GM18870 (cell line): ENCODE measurements around the gene EXO5.
"Not testable (repeated sequence)": the region's sequence is repeated elsewhere in the genome, so short reads cannot be mapped to it uniquely, and the experiment has no call there.

Source experiments
- ATAC-seq: cut with Tn5 transposase; IDR thresholded peaks from one replicate; pipeline ENCODE4 v1.9.1; 2021; ENCODE audit warnings: moderate library complexity; ENCODE audit not compliant: unreplicated experiment

The EXO5 gene, protein sequence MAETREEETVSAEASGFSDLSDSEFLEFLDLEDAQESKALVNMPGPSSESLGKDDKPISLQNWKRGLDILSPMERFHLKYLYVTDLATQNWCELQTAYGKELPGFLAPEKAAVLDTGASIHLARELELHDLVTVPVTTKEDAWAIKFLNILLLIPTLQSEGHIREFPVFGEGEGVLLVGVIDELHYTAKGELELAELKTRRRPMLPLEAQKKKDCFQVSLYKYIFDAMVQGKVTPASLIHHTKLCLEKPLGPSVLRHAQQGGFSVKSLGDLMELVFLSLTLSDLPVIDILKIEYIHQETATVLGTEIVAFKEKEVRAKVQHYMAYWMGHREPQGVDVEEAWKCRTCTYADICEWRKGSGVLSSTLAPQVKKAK

DNA sequence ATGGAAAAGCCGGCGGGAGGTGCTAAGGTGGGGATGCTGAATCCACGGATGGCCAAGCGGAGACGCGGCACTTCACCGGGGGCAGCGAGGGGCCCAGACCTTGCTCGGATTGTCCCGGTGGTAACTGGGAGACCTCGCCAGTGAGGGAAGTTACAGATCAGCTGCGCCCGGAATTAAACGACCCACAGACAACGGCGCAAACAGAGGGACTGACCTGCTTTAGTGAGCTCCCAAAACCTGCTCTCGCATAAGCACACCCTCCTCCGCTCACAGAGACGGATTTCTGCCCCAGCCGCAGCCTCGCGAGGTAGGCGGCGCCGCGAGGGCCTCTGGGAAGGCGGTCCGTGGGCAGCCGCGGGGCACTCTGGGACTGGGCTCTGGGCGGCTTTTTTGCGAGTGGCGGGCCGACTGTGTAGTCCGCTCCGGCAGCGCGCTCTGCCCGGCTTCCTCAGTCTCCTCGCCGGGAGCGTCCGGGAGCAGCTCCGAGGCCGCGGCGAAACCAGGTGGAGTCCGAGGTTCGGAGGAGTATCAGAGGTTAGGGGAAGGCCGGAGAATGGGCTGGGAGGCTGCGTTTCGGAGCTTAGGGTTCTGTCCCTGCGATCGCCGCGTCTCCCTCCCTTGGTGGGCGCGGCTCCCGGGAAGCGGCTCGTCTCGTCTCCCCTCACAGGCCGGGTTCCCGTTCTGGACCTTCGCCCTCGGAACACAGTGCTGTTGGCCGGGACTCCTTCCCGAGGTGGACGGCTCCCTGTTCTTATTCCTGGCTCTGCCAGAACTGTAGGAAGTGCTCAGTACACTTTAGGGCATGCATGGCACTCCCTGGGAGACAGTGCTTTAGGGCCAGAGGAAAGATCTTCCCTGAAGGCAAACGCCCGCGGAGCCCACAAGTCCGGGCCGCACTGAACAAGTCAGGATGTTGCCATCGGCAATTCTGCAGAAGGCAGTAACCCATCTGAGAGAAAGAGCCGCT lies at the start of gene EXO5:
Gene EXO5, plus strand, starts transcription at position 393 of the 967 bp plus-strand sequence. CDS start 5,778 bp downstream, outside the sequence.
- ATAC-seq: no peak

GRCh38 chr1:40462956-40463590 lies 45.5 kb upstream of the EXO5 start:
- no peak for ATAC-seq

- no peak for ATAC-seq
Measured at GRCh38 chr1:40469327-40469726, 39.2 kb upstream of the EXO5 start.

DNA sequence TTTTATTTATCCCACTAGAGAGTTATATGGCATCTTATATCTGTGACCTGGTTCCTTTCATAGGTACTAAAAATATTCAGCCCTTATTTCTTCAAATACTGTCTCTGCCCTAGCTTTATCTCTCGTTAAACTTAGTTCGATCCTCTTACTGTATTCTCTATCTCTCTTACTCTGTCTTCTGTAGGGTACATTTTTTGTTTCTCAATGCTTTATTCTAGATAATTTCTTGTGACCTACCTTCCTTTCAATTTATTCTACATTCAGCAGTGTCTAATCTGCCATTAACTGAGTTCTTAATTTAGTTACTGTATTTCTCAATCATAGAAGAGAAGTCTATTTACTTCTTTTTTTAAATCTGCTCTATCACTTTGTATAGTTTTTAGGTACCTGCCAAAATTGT lies 33.3 kb upstream of the EXO5 start:
- no peak for ATAC-seq

DNA sequence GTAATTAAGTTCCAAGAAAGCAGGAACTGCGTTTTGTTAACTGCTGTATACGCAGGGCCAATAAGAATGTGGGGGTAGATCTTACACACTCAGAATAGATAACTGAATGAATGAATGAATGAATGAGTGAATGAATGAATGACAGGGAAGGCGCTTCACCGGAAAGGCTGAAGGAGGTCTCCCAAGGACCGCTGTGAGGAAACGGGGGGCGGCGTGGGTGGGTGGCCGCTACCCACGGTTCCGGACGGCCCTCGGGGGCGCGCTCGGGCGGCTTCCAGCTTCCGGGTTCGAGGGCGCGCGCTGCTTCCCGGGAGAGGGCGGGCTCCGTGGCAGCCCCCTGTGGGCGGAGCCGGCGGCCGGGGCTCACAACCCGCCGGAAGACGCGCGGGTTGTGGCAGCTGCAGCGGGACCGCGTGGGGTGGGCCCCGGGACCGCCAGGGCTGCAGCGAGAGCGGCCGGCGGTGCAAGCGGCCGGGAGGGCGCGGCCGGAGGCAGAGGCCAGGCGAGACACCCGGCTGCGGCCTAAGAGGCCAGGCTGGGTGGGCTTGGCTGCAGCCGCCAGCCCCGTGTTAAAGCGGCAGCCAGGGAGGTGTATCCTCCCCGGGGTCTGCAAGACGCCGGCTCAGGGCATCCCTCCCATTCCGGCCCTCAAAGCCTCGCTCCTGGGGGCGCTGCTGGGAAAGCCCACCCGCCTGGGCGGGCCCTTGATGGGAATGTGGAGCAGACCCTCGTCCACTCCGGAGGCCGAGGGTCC lies 31.5 kb upstream of the EXO5 start, which contains the start of gene ZFP69:
Gene ZFP69, plus strand, starts transcription at position 367 of the 754 bp plus-strand sequence. CDS start 2,072 bp downstream, outside the sequence.
- no peak for ATAC-seq

DNA sequence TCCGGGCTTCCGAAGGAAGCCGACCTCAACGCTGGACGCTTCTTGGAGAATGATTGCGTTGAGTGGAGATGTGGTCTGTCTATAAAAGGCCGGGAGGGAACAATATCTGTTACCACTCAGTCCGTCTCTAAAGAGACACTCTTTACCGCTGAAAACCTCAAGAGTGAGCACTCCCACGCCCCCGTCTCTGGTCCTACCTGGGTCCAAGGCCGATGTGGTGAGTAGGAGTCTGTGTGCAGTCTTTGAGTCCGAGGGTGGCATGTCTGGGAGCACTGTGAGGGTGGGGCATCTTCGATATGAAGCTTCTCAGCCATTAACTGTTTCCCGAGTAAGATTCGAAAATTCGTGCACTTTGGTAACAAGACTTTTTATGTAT lies 30.9 kb upstream of the EXO5 start:
- no peak for ATAC-seq

- ATAC-seq: no peak
Measured at GRCh38 chr1:40478276-40478675, 30.3 kb upstream of the EXO5 start.

DNA sequence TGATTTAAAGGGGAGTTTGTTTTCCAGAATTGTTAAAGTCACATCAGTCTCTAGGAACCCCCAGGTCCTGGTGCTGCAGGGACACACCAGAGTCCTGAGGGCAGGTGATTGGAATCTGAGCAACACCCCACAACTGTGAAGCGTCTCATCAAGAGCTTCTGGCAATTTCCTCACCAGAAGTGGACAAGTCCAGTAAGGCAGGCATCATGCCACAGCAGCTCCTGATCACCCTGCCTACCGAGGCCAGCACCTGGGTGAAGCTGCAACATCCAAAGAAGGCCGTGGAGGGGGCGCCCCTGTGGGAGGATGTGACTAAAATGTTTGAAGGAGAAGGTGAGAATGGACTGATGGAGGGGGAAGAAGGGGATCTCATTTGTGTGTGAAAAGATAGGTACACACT lies 29.4 kb upstream of the EXO5 start:
- no peak for ATAC-seq

DNA sequence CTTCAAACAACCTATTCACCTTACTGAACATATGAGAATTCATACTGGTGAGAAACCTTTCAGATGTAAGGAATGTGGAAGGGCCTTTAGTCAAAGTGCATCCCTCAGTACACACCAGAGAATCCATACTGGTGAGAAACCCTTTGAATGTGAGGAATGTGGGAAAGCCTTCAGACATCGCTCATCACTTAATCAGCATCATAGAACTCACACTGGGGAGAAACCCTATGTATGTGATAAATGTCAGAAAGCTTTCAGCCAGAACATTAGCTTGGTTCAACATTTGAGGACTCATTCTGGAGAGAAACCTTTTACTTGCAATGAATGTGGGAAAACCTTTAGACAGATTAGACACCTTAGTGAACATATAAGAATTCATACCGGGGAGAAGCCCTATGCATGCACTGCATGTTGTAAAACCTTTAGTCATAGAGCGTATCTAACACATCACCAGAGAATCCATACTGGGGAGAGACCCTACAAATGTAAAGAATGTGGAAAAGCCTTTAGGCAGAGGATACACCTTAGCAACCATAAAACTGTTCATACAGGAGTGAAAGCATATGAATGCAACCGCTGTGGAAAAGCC lies 13.2 kb upstream of the EXO5 start:
- ATAC-seq: no peak

- ATAC-seq: not testable (repeated sequence)
Measured at GRCh38 chr1:40502651-40503050, 5.9 kb upstream of the EXO5 start.

GRCh38 chr1:40507973-40508372 lies 594 bp upstream of the EXO5 start:
- no peak for ATAC-seq

DNA sequence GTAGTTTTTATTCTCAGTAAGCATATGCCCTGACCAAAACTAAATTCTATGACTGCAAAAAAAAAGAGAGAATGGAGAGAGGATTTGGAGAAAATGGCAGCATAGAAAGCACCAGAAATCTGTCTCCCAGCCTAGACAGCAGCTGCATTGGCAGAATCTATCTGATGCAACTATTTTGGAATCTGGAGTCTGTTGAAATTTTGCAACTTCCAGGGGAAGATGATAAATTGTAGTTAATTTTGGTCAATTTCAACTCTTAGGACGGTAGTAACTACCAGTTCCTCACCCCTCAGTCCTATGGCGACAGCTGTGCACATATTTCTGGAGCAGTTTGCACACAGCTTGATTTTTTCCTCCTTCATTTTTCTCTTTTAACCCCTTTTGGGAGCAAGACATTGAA lies 10.9 kb downstream of the EXO5 start:
- no peak for ATAC-seq

DNA sequence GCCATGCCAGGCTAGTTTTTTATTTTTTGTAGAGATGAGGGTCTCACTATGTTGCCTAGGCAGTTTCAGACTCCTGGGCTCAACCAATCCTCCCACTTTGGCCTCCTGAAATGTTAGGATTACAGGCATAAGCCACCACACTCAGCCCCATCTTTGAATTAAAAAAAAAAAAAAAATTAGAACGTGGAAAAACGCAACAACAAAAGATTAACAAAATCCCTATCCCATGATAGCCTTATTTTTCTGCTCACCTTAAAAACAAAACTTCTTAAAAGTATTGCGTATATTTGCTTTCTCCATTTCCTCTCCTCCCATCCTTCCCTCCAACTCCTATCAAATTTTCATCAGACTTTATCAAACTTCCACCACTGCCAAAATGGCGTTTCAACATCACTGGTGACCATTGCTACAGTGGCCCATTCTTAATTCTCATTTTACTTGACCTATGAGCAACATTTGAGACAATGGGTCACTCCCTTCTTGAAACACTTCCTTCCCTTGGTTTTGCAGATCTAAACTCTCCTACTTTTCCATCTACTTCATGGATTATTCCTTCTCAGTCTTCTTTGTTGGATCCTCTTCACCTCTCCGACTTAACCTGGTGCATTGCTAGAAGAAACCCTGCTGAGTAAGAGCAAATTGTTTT lies 22.3 kb downstream of the EXO5 start:
- ATAC-seq: peak; percentile 9

- peak; percentile 93 for ATAC-seq
Measured at GRCh38 chr1:40531381-40532061, 23.0 kb downstream of the EXO5 start, which contains the start of gene ZNF684. Gene ZNF684, plus strand, starts transcription at chr1:40531637. Its CDS starts 1,530 bp downstream, at chr1:40533167.

- no peak for ATAC-seq
Measured at GRCh38 chr1:40532062-40532389, 23.5 kb downstream of the EXO5 start.

- no peak for ATAC-seq
Measured at GRCh38 chr1:40532844-40533424, 24.4 kb downstream of the EXO5 start.

DNA sequence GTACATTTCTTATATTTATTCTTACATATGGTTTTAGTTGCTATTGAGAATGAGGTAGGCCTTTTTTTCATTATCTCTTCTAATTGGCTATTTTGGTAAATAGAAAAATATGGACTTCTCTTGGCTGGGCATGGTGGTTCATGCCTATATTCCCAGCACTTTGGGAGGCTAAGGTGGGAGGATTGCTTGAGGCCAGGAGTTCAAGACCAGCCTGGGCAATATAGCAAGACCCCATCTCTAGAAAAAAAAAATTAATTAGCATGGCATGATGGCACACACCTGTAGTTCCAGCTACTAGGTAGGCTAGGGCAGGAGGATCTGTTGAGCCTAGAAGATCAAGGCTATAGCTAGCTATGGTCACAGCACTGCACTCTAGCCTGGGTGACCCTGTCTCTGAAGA lies 26.0 kb downstream of the EXO5 start:
- no peak for ATAC-seq

DNA sequence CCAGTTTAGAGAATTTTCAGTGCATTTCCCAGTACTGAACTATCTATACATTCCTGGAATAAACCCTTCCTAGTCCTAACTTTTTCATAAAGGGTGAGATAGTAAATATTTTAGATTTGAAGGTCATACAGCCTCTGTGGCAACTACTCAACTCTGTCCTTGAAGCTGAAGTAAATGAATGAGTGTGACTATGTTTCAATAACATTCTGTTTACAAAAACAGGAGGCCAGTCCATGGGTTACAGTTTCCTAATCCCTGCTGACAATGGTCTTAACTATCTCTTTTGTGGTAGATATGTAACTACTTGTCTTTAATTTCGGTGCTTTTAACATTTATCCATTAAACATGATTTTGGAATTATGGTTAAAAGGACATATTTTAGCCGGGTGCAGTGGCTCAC lies 27.2 kb downstream of the EXO5 start:
- no peak for ATAC-seq

GRCh38 chr1:40539338-40539737 lies 30.8 kb downstream of the EXO5 start:
- ATAC-seq: no peak
